Neutrophil (primary cell): Measurements from ENCODE around the gene TSHZ2.

Experiments
- H3K27ac ChIP-seq: fragments of 200-600 bp; sonication (generic); 2 replicates; pipeline ENCODE4 v1.5.1; 2016; ENCODE audit warnings: mild to moderate bottlenecking, moderate library complexity
- H3K27me3 ChIP-seq: fragments of 200-600 bp; sonication (generic); 2 replicates; pipeline ENCODE4 v1.6.0; 2016; ENCODE audit warnings: mild to moderate bottlenecking
- H3K36me3 ChIP-seq: fragments of 200-600 bp; sonication (generic); 2 replicates; pipeline ENCODE4 v1.5.1; 2017
- H3K4me1 ChIP-seq, 2 experiments: fragments of 200-600 bp in 1 of 2; sonication (generic) in 1 of 2; 1 replicate in 1 of 2; 2 replicates in 1 of 2; pipeline versions ENCODE4 v1.5.1 to v1.6.1; 2013 to 2016; ENCODE audit warnings: low read depth in 1 of 2, low read length in 1 of 2, mild to moderate bottlenecking in 1 of 2, moderate library complexity in 1 of 2; ENCODE audit not compliant: control insufficient read depth in 1 of 2, insufficient read depth in 1 of 2
- H3K4me3 ChIP-seq, 2 experiments: fragments of 200-600 bp in 1 of 2; sonication (generic) in 1 of 2; 1 replicate in 1 of 2; 2 replicates in 1 of 2; pipeline ENCODE4 v1.5.1; 2013 to 2016; ENCODE audit warnings: low read depth in 1 of 2, low read length in 1 of 2, mild to moderate bottlenecking in 1 of 2, moderate library complexity in 1 of 2
- H3K9me3 ChIP-seq: fragments of 200-600 bp; sonication (generic); 2 replicates; pipeline ENCODE4 v1.5.1; 2016
- CTCF ChIP-seq: fragments of 200-600 bp; sonication (generic); IDR thresholded peaks from 2 replicates; pipeline ENCODE4 v1.5.1; 2016; ENCODE audit warnings: antibody characterized with exemption

The TSHZ2 gene

GRCh38 chr20:53048387-53048786, 76.2 kb downstream of the TSHZ2 start:
- H3K9me3 ChIP-seq = no peaks in the 10 kb centered on the region
- no peaks in the 10 kb centered on the region for H3K4me1 ChIP-seq
- TF ChIP-seq CTCF = no peak
- H3K36me3 ChIP-seq = no peaks in the 10 kb centered on the region
- H3K27ac ChIP-seq = no peak overlapping the region
- H3K4me3 ChIP-seq = no peak overlapping the region
- H3K27me3 ChIP-seq = no peaks in the 10 kb centered on the region

GRCh38 chr20:53050338-53050737, 78.2 kb downstream of the TSHZ2 start:
- Histone ChIP-seq H3K27ac (no peak overlapping the region), H3K27me3 (no peaks in the 10 kb centered on the region), H3K4me3 (no peak overlapping the region), H3K9me3 (no peaks in the 10 kb centered on the region), H3K36me3 (no peaks in the 10 kb centered on the region), H3K4me1 (no peaks in the 10 kb centered on the region)
- TF ChIP-seq CTCF = no peak

GRCh38 chr20:53052380-53052779, 80.2 kb downstream of the TSHZ2 start:
- Histone ChIP-seq H3K9me3 (no peaks in the 10 kb centered on the region), H3K36me3 (no peaks in the 10 kb centered on the region), H3K4me3 (no peak overlapping the region), H3K27ac (no peak overlapping the region), H3K4me1 (no peaks in the 10 kb centered on the region), H3K27me3 (no peaks in the 10 kb centered on the region)
- no peak for TF ChIP-seq CTCF

GRCh38 chr20:53053595-53053994, 81.4 kb downstream of the TSHZ2 start:
- Histone ChIP-seq H3K4me3 (no peak overlapping the region), H3K27me3 (no peaks in the 10 kb centered on the region), H3K27ac (no peak overlapping the region), H3K4me1 (no peaks in the 10 kb centered on the region), H3K9me3 (no peaks in the 10 kb centered on the region), H3K36me3 (no peaks in the 10 kb centered on the region)
- TF ChIP-seq CTCF = no peak

- no peaks in the 10 kb centered on the region for H3K36me3 ChIP-seq
- no peak overlapping the region for H3K4me3 ChIP-seq
- no peaks in the 10 kb centered on the region for H3K9me3 ChIP-seq
- H3K4me1 ChIP-seq = no peaks in the 10 kb centered on the region
- H3K27me3 ChIP-seq = no peaks in the 10 kb centered on the region
- no peak overlapping the region for H3K27ac ChIP-seq
- no peak for TF ChIP-seq CTCF
These were observed 83.4 kb downstream of the TSHZ2 start for GRCh38 chr20:53055367-53056067.
